GM12872 (cell line): ENCODE results near the gene BRSK2.

ENCODE experiments used
- CTCF ChIP-seq: IDR thresholded peaks from 3 replicates; pipeline ENCODE4 v1.5.1; 2011; ENCODE audit warnings: low read depth, mild to moderate bottlenecking, low read length, moderate library complexity; ENCODE audit not compliant: insufficient read depth

The BRSK2 gene

GRCh38 chr11:1488575-1489180 lies 98.9 kb downstream of the BRSK2 start:
- no peak for TF ChIP-seq CTCF

GRCh38 chr11:1490651-1491050 lies 100.9 kb downstream of the BRSK2 start:
- TF ChIP-seq CTCF: no peak

GRCh38 chr11:1491379-1491778 lies 101.6 kb downstream of the BRSK2 start:
- TF ChIP-seq CTCF: no peak

- no peak for TF ChIP-seq CTCF
Observed at GRCh38 chr11:1493650-1494244, 104.0 kb downstream of the BRSK2 start.

DNA sequence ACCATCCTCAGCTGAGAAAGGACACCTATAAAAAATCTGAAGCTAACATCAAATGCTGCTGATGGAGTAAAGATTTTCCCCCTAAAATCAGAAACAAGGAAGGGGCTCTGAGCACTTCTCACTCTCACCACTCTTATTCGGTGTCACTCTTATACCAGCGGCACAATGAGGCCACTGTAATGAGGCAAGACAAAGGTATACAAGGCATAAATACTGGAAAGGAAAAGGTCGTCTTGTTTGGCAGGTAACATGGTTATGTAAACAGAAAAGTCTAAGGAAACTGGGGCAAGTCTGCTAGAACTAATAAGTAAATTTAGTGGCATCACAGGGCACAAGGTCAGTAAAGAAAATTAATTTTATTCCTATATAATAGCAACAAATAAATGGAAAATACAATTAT lies 104.9 kb downstream of the BRSK2 start:
- TF ChIP-seq CTCF: no peak

GRCh38 chr11:1496091-1496760 lies 106.5 kb downstream of the BRSK2 start:
- no peak for TF ChIP-seq CTCF

DNA sequence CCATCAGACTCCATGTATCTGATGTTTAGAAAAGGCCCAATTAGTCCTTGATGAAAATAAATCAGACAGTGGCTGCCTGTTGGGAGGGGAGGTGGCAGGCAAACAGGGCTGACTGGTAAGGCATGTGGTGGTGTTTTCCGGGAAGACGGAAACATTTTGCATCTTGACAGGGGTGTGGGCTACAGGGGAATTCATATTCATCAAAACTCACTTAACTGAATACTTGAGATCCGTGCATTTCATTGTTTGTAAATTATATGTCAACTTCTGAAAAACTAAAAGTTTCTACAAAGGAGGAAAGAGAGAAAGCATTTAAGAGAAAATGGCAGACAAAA lies 107.0 kb downstream of the BRSK2 start:
- no peak for TF ChIP-seq CTCF
